D341Med (cell line): Measurements from ENCODE around the gene RREB1.

Experiments
- DNase-seq: peaks from one replicate; pipeline ENCODE4 v3.0.0; 2012; ENCODE audit warnings: low spot score

RREB1 gene

DNA sequence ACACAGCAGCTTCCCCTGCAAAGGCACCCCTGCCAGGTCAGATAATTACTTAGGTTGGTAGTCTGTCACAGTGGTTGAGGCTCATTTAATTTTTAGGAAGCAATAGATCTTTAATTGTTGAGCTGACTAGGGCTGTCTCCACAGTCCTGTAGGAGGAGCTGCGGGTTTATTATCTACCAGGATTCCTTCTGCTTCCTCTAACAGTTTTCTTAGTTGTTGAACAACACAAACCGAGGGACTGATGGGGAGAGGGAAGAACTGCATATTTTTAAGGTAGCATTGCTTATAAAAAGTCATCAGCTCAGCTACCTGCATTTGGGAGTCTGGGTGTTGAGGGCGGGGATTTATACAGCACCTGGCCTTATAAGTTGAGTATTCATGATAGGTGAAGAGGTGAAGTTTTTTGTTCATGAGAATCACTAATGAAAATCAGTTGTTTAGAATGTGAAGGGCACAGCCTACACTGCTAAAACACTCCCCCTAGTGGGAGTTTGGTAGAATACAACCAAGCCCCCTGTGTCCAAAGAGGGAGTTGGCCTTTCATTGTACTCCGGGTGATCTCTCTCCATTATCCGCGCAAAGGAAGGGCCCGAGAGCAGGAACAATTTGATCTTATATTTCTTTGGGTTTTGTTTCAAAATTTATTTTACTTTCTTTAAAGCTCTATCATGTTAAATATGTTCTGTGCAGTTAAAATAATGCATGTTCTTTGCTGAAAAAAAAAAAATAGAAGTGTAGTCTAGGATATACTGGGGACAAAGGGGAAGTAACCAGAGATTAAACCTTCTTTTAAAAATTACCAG lies 135.6 kb downstream of the RREB1 start:
- DNase-seq = peak; percentile 84

DNA sequence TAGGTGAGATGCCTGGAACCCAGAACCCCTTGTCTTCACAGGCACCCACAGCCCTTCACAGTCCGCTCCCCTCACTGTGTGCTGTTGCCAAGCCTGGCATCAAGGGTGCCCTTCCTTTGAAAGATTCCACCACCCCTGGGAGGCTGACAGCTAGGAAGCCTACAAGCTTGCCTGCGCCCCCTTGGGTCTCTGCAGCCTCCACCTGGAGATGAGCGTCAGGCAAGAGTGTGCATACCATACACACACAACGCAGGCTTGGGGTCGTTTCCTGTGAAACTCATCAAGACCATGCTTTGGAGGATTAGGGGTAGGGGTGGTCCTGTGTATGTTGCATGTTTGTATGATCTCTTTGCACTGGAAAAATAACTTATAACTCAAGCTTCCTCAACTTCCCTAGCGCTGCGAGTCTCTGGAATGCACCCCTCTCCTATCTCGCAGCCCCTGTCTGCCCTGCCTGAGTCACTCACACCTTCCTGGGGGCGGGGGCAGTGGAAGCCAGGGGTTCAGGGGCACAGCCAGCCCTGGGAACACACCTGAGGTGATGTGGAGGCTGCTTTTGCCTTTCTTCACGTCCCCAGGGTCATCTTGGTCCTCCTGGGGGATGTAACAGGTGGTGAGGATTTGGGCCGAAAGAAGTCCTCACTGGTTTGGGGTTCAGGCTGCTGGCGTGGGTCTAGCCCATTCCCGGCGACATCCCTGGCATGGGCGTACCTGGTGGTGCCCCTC lies 138.1 kb downstream of the RREB1 start:
- no peak for DNase-seq

DNA sequence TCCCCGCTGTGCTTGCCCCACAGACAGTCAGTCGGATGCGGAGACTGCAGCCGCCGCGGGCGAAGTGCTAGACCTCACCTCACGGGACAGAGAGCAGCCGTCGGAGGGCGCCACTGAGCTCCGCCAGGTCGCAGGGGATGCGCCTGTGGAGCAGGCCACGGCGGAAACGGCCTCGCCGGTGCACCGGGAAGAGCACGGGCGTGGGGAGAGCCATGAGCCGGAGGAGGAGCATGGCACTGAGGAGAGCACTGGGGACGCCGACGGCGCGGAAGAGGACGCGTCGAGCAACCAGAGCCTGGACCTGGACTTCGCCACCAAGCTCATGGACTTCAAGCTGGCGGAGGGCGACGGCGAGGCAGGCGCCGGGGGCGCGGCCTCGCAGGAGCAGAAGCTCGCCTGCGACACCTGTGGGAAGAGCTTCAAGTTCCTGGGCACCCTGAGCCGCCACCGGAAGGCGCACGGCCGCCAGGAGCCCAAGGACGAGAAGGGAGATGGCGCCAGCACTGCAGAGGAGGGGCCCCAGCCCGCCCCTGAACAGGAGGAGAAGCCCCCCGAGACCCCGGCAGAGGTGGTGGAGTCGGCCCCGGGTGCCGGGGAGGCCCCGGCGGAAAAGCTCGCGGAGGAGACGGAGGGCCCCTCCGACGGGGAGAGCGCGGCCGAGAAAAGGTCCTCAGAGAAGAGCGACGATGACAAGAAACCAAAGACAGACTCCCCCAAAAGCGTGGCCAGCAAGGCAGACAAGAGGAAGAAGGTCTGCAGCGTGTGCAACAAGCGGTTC lies 138.8 kb downstream of the RREB1 start:
- no peak for DNase-seq

DNA sequence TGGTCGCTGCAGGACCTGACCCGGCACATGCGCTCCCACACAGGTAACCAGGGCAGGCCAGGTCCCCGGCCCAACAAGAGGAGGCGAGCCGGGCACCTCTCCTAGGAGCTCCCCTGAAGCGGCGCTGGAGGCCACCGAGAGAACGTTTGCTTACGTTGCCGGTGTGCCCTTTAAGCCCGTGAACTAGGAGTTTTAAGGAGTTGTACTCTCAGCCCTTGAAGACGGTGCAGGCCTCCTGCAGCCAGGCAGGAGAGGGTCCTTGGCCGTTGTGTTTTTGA lies 139.4 kb downstream of the RREB1 start:
- DNase-seq = no peak

DNA sequence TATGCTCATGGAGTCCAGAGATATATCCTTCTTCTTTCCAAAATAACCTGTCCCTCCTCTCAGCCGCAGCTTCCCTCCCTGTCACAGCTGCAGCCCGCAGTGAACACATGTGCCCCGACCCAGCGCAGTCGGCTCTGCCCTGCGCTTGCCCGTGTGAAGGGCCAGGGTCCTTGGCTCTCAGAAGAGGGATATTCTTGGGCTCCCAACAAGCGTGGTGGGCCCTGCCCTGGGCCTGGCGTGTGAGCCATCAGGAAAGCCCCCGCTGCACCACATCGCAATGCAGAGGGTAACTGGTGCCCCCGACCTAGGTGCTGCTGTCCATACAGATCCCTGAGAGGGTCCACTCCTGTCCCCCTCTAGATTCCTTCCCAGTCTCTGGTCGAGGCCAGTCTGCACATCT lies 140.1 kb downstream of the RREB1 start:
- no peak for DNase-seq

DNA sequence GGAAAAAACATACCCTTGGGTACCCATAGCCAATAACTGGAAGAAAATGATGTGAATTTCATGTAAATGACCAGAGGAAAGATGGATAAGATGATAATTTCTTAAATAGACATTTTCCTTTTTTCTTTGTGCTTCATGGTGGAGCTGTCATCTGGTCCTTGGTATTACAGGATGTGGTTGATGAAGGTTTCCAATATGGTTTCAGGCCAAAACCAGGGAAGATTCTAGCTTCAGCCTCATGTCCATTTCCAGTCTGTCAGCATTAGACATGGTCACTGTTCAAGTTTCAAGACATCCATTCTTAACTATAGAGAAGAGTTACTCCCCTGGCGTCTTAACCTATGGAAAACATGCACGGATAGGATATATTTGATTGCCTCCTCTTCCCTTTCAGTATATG lies 141.6 kb downstream of the RREB1 start:
- DNase-seq = no peak

DNA sequence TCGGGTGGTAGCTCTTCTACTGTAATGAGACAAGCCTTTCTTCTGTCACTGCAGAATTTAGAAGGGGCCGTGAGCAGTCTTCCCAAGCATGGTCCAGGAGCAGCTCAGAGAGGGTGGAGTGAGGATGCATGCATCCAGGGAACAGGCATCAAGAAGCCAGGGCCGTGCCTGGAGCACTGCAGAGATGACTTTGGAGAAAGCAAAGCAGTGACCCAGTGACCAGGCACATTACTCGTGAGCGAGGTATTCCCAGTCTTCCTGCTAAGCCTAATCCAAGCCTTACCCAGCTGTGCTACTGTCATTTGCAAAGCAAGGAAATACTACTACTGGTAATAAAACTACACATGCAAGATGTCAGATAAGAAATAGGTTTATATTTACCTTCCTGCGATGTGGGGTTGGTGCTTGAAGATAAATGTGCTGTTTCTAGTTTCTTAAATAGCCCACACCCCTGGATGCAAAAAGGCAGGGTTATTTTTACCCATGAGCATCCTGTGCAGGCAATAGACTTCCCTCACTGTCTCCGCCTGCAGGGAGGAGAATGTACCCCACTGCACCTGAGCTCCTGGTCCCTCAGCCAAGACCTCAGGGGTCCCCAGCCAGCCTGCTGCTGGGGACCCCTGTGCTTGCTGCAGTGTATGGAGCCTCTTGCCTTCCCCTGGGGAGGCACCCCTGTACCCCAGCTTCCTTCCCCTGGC lies 142.3 kb downstream of the RREB1 start:
- no peak for DNase-seq

DNA sequence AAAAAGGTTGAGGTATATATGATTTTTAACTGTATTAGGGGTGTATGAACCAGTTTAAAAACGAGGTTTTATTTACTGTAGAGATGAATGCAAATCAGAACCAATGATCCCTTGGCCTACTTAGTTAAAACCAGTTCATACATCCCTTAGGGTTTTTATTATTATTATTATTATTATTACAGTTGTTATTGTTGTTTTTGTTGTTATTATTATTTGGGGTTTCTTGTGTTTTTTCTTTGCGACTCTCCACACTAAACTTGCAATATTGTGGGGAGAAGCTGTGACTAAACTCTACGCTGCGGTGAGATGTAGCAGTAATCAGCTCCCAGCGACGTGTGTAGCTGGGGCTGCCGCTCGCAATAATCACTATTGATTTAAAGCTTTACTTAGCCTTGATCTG lies 143.1 kb downstream of the RREB1 start:
- no peak for DNase-seq

DNA sequence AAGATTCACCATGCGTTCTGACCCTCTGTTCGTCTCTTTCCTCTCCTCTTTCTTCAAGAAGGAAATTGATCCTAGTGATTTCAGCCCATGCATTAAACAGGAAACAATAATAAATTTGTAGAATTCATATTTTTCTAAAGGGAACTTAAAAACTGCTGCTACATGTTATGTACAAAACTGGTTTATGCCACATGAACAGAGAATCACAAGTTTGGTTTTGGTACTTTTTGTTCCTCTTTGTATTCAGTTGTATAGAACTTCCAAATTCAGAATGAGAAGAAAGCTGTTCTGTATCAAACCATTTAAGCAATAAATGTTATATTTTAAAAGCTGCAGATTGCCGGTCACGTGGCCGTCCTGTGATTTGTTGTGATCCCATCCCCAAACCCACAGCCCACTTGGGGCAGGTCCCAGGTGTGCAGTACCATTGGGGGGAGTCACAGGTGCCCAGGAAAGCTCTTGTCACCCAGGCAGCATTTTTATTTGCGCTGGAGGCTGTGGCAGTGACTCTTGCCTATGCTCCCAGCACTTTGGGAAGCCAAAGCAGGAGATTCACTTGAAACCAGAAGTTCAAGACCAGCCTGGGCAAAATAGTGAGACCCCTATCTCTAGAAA lies 144.0 kb downstream of the RREB1 start:
- no peak for DNase-seq

DNA sequence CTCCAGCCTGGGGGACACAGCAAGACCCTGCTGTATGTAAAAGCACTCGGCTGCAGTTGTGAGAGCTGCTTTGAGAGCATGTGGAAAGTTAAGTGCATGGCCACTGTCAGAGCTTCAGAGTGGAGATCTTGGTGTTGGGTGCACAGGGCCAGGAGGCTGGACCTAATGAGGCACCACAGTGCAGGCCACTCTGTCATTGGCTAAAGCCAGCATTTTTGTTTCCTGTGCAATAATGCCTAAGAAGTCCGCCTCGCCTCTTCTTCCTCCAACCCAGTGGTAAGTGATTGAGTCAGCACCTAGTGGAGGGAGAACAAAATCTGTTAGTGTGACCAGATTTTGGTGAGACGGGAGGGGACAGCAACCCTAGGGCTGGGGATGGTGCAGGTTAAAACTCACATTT lies 144.6 kb downstream of the RREB1 start:
- DNase-seq = no peak

DNA sequence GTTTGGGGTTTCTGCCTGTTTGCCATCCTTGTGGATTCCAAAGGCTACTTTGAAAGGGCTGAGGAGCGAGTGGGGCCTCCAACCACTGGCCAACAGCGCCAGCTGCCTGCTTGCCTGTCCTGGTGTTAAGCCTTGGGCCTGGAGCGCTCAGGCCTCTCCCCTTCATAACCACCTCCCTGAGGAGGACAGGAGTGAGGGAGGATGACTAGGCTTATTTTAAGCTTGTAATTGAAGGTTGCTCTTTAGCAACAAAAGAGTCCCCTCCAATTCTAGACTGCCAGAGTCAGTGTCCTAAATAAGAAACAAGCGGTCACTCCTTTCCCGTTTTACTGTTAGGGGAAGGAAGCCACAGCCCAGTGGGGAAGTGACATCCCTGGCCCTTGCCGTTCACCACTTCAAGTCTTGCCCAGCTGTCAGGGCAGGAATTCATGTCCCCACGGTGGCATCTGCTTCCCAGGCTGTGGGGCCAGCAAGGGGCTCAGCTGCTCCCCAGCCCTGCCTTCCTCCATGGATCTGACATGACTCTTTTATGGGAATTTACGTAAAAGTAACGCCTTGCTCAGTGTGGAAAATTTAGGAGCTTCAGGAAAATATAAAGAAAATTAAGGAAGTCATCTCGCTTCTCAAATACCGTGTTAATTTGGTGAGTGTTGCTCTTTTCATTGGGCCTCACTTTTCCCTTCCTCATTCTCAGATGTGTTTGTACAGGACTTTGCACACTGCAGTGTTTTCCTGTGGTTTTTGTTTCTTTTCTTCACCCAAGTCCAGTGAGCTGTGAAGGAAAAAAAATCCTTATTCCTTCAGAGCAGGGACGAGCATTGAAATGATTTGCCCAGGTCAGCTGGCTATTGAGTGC lies 147.4 kb downstream of the RREB1 start:
- no peak for DNase-seq

DNA sequence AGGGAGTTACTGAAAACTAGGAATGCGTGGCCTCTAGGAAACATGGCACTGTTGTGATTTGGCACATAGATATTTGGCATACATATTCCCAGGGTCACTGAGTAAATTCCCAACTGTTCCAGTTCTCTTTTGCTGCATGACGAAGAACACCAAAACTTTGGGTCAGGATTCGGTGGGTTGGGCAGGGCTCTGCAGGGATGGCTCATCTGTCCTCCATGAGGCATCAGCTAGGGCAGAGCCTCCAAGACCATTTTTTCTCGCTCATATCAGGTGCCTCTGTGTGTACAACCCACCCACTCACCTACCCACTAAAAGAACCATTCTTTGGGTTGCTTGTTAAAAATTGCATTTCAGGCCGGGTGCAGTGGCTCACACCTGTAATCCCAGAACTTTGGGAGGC lies 148.2 kb downstream of the RREB1 start:
- no peak for DNase-seq

DNA sequence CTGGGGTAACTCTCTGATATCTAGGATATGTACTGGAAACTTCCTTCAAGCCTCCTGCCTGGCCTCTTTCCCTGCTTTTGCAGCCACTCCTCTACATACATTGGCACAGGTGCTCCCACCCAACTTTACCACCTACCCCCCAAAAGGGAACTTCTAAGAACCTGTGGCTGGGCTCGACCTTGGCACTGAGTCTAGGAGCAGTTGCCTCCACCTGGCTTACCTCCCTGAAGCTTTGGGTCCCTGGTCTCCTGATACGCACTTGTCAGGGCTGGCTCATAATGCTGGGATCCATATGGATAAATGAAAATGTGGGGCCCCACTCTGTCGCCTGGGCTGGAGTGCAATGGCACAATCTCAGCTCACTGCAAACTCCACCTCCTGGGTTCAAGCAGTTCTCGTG lies 149.0 kb downstream of the RREB1 start:
- no peak for DNase-seq

DNA sequence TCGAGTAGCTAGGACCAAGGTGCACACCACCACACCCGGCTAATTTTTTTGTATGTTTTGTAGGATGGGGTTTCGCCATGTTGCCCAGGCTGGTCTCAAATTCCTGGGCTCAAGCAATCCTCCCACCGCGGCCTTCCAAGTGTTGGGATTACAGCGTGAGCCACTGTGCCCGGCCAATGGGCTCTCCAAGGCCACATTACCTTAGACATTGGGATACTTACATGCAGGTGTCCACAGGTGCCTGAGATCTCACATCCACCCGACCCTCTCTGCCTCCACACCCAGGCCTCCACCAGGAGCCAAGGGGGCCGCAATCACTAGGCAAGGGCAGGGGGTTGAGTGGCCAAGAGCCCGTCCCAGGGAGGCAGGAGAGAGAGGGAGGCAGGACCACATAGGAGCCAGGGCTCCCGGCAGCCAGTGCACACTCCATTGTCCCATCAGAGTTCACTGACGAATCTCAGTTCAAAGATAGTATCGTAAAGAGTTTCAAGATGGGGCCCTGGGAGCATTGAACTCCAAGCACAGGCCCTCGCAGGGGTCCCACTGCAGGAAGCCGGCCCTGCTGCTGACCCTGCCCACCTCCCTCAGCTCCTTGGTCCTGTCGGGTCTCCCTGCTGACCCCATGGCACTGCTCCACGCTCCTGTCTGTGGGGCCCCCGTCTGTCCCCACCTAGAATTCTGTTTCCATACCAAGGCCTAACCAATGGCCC lies 149.9 kb downstream of the RREB1 start:
- no peak for DNase-seq

DNA sequence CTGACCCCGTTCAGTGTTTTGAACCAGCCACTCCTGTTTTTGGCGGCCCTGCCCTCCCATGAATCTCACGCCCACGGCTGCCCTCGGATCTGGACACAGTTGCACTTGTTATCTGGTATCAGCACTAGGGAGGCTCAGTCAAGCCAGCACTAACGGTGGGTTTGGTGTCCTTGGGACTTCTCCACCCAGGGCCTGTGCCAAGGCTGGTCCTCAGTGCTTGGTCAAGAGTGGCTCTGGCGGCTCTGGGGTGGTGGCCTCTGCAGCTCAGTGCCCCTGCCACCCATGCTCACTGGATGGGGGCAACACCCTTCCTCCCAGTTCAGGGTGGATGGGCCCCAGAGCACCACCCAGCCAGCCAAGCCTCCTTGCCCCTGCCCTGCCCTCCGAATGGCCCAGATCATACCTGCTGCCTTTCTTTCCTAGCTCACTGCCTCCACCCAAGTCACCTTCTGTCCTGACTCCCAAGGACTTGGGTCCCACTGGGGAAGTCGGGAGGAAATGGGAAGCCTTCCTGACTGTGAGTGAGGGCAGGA lies 150.5 kb downstream of the RREB1 start:
- no peak for DNase-seq

DNA sequence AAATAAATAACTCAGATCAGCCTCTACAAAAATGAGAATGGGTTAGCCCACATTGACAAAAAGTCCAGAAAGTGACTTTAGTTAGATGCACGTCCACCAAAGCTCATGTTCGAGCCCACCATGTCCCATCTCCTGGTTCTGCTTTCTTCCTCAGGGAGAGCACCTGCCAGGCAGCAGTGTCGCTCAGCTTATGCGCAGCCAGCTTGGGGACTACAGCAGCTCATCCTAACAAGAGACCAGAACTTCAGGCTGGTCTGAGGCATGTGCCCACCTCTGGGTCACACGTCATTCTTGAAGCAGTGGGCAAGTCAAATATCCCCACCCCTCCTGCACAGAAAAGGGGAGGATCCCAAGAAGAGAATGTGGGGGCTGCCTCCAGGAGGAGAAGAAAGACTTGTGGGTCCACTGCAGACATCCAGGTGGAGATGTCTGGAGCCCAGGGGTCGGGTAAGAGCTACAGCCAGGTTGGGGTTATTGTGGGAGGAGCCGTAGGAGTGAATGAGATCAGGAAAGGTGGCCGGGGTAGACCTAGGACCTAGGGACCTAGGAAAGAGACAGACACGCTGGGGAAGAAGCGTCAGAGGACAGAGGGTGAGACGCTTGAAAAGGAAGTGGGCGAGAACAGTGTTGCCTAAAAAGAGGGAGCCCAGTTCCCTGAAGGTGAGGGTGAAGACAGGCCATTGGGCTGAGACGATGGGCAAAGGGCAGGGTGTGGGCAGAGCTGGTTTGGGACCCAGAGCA lies 152.7 kb downstream of the RREB1 start:
- no peak for DNase-seq

DNA sequence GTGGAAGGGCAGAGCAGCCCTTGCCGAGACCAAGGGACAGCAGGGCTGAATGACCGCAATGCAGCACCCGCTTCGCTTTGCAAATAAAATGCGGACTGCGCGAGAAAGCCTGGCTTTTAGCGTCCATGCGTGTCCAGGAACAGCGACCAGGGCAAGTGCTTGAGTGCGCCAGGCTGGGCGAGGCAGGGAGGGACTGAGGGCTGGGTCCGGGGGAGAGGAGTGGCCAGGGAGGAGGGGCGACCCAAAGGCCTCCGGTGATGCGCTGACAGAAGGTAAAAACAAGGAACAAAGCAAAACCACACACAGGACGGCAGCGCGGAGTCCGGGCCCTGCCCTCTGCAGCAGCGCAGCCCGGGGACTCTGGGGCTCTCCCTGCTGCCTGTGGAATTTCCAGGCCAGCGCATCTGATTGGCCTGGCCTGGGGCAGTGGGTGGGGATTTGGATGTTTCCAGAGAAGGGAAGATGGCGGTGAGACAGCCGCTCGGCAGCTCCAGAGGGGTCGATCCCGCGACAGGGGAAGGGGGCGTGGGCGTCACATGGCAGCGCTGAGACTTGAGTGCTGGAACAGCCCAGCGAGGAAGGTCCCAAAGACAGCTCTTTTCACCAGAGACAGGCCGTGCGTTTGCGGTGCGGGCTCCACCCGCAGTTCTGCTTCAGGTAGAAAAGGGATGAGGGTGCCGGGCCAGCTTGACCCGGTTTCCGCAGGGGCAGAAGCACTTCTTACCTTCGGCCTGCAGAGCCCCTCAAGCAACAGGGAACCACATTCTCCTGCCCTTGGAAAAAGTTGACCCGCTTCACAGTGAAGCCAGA lies 153.5 kb downstream of the RREB1 start:
- DNase-seq = peak; percentile 94

DNA sequence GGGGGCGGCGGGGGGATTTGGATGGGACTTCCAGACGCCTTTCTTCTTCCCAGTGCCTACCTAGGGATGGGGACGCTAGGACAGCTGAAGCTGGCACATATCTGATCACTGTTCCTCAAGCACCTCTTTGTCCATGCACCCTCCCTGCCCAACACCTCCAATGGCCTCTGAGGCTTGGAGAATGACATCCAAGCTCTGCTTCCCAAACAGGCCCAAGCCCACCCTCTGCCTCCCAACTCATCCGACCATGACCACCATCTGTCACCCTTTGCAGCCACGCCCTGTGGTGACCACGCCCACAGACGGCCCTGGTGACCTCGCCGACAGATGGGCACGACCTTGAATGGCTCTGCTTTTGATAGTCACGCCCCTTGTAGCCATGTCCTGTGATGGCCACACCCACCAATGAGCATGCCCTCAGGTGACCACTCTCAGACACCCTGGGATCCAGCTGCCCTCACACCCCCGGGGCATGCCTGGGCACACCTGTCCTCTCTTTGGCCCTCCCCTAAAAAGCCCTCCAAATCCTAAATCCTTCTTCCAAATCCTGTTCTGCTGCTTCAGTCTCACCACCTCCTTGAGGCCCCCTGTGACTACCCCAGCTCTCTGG lies 154.2 kb downstream of the RREB1 start:
- DNase-seq = no peak
